ENCODE results near the gene SVIL. TPM values are rescaled to one million over a fixed set of nuclear protein-coding genes. Genes with fewer than 3 reads are reported as not detected.
A peak's percentile ranks its signal among the peaks of the same experiment; 100 is the strongest.
"Not testable (repeated sequence)": the region's sequence is repeated elsewhere in the genome, so short reads cannot be mapped to it uniquely, and the experiment has no call there.

Gene SVIL
- total and polyA plus RNA-seq, 8 donors, result 8.6 to 53.8 (median 20.4) TPM

DNA sequence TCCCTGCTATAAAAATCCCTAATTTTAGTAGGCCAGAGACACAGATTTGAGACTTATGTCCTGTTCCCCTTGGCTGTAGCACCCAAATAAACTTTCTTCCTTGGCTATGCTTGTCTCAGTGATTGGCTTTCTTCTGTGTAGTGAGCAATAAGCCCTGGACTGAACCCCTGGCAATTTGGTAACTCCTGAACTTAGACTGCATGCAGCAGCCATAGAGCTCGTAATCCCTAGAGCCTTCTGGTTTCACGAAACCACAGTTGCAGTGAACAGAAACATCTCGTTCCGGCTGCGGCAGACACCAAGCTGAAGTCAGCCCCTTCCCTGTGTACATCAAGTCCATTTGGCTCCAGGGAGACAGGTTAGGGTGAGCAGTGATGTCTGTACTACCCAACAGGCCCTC lies 173.7 kb downstream of the SVIL start:
- TF ChIP-seq, protein P1, sequence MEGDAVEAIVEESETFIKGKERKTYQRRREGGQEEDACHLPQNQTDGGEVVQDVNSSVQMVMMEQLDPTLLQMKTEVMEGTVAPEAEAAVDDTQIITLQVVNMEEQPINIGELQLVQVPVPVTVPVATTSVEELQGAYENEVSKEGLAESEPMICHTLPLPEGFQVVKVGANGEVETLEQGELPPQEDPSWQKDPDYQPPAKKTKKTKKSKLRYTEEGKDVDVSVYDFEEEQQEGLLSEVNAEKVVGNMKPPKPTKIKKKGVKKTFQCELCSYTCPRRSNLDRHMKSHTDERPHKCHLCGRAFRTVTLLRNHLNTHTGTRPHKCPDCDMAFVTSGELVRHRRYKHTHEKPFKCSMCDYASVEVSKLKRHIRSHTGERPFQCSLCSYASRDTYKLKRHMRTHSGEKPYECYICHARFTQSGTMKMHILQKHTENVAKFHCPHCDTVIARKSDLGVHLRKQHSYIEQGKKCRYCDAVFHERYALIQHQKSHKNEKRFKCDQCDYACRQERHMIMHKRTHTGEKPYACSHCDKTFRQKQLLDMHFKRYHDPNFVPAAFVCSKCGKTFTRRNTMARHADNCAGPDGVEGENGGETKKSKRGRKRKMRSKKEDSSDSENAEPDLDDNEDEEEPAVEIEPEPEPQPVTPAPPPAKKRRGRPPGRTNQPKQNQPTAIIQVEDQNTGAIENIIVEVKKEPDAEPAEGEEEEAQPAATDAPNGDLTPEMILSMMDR (IDR thresholded peaks at IDR 0.05), result no peak
- no peaks in the 10 kb centered on the region for H3K9me3 ChIP-seq
- no peaks in the 10 kb centered on the region for H3K4me1 ChIP-seq
- DNase-seq, result peak in 1 of 6 donors; percentile 5
- FAIRE-seq, result no peak
- intact Hi-C loops (cut with DNase I), result no loop called here
- peaks cover 0 to 33% (median 12%) of the 10 kb centered on the region in 3 donors for H3K36me3 ChIP-seq
- no peak overlapping the region for H3K27ac ChIP-seq
- H3K4me3 ChIP-seq, result no peak overlapping the region
- 75 to 78% methylated on average over 5 of the region's 5 CpGs for WGBS, 2 donors
- H3K27me3 ChIP-seq, result no peaks in the 10 kb centered on the region
- peak in 1 of 4 donors; percentile 47 for ATAC-seq

DNA sequence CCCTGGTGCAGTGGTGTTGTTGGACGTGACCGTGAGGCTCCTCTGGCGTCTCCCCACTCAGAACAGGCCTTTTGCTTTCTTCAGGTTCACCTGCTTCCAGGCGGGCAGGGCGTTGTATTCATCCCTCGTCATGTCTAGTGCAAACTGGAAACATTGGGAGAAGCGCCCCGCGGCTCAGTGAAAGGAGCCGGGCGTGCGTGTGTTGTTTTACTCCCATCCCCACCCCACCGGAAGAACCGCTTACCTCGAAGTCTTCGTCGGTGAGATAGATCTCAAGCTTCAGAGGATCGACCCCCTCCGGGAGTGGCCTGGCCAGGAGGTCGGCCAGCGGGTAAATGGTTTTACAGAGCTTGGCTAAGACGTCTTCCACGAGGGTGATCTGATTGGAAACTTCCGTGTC lies 176.6 kb downstream of the SVIL start:
- FAIRE-seq; intact Hi-C loops (cut with DNase I); ATAC-seq; H3K4me1 ChIP-seq; H3K4me3 ChIP-seq; H3K27me3 ChIP-seq; H3K27ac ChIP-seq; DNase-seq; H3K9me3 ChIP-seq: not testable (repeated sequence)
- 90 to 92% methylated on average over 24 of the region's 24 CpGs for WGBS, 2 donors
- peaks cover 0 to 16% (median 5%) of the 10 kb centered on the region in 3 donors for H3K36me3 ChIP-seq

DNA sequence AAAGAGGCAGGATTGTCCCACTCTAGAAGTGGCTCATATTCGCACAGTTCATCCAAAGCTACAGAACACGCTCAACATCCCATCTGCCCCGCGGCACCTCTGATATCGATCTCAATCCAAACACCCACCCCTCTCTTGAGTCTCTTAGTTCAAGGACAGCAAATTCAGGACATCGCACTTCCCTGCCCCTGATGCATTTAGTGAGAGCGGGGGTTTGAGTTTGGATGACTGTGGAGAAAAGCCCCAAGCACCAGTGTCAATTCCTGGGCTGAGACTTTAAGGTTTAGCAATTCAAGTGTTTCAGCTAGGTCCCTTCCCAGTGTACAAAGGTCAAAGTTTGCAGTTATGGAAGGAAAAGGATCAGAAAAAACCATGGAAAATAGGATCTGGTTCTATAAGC lies 179.7 kb downstream of the SVIL start:
- Histone ChIP-seq H3K4me3 (no peak overlapping the region), H3K27me3 (no peaks in the 10 kb centered on the region), H3K36me3 (peaks cover 0 to 3% (median 0%) of the 10 kb centered on the region in 3 donors), H3K27ac (no peak overlapping the region), H3K4me1 (no peaks in the 10 kb centered on the region), H3K9me3 (no peaks in the 10 kb centered on the region)
- TF ChIP-seq, protein P1 (IDR thresholded peaks at IDR 0.05), result no peak
- 62 to 64% methylated on average over 7 of the region's 7 CpGs for WGBS, 2 donors
- DNase-seq (no peak), FAIRE-seq (no peak), ATAC-seq (no peak)
- intact Hi-C loops (cut with DNase I), result no loop called here

DNA sequence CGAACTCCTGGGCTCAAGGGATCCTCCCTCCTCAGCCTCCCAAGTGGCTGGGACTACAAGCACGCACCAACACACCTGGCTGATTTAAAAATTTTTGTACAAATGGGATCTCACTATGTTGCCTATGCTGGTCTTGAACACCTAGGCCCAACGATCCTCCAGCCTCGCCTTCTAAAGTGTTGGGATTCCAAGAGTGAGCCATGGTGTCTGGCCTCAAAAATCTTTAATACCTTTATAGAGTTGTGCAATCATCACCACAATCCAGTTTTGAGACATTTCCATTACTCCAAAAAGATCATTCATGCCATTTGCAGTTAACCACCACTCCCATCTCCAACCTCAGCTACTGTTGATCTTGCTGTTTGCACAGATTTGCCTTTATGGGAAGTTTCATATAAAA lies 180.5 kb downstream of the SVIL start:
- Histone ChIP-seq H3K27me3 (no peaks in the 10 kb centered on the region), H3K9me3 (no peaks in the 10 kb centered on the region), H3K36me3 (no peaks in the 10 kb centered on the region), H3K4me3 (no peak overlapping the region), H3K4me1 (no peaks in the 10 kb centered on the region), H3K27ac (no peak overlapping the region)
- intact Hi-C loops (cut with DNase I), result no loop called here
- FAIRE-seq, result no peak
- DNase-seq, result no peak
- ATAC-seq, result no peak
- TF ChIP-seq, protein P1 (IDR thresholded peaks at IDR 0.05), result no peak
- 74 to 86% methylated on average over 4 of the region's 4 CpGs for WGBS, 2 donors

DNA sequence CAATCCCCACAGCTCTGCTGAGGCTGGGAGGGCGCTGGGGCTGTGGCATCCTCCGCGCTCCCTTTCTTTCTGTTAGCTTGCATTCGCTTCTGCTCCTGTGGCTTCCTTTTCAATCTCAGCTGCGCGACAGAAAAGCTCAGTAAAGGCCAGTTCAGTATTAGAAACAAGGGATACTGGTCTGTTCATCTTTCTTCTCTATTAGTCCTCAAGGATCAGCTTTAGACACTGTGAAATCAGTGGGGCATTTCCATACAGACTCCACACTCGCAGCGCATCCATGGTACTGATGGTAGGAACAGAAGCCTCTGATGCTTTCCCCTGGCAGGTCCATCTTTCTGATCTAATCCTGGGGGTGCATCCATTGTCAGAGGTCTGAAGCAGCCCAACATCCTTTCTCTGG lies 182.2 kb downstream of the SVIL start:
- no peak for ATAC-seq
- H3K4me3 ChIP-seq, result no peak overlapping the region
- no peaks in the 10 kb centered on the region for H3K9me3 ChIP-seq
- intact Hi-C loops (cut with DNase I), result no loop called here
- no peaks in the 10 kb centered on the region for H3K27me3 ChIP-seq
- no peak overlapping the region for H3K27ac ChIP-seq
- no peak for DNase-seq
- no peak for FAIRE-seq
- no peaks in the 10 kb centered on the region for H3K4me1 ChIP-seq
- TF ChIP-seq, protein P1 (IDR thresholded peaks at IDR 0.05), result no peak
- WGBS, 2 donors, result 95% methylated on average over 8 of the region's 8 CpGs
- H3K36me3 ChIP-seq, result no peaks in the 10 kb centered on the region

Measured in pancreas (tissue), 10 donors.